DMS53 (cell line): ENCODE data around the gene GOLGA6L22.
"Not testable (repeated sequence)": the region's sequence is repeated elsewhere in the genome, so short reads cannot be mapped to it uniquely, and the experiment has no call there.

ENCODE experiments used
- DNase-seq: peaks from one replicate; lab custom pipeline; 2025; lab: John Stamatoyannopoulos, UW

GOLGA6L22 gene

GRCh38 chr15:22458603-22459002, at the start of gene GOLGA6L22:
Gene GOLGA6L22 (plus strand): TSS chr15:22458903. CDS start chr15:22458994, 91 bp downstream.
- not testable (repeated sequence) for DNase-seq

- not testable (repeated sequence) for DNase-seq
Measured at GRCh38 chr15:22417288-22417687, 41.4 kb upstream of the GOLGA6L22 start.

GRCh38 chr15:22417795-22418194, 40.9 kb upstream of the GOLGA6L22 start:
- DNase-seq: not testable (repeated sequence)

DNA sequence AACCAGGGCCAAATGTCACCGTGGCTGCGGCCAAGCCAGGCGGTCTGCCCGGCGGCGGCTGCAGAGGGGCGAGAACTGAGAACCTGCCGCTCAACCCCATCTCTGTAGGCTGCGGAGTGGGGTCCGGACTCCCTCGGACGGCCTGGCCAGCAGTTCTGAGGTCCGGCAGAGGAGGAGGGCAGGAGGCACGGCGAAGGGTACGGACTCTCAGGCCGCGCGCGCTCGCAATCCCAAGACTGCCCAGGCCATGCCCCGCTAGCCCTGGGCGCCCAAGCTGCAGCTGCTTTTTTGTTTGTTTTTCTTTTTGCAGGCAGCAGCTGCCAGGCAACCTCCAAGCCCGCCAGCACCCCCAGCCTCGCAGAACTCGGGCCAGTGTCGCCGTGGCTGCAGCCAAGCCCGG, 40.5 kb upstream of the GOLGA6L22 start:
- not testable (repeated sequence) for DNase-seq

DNA sequence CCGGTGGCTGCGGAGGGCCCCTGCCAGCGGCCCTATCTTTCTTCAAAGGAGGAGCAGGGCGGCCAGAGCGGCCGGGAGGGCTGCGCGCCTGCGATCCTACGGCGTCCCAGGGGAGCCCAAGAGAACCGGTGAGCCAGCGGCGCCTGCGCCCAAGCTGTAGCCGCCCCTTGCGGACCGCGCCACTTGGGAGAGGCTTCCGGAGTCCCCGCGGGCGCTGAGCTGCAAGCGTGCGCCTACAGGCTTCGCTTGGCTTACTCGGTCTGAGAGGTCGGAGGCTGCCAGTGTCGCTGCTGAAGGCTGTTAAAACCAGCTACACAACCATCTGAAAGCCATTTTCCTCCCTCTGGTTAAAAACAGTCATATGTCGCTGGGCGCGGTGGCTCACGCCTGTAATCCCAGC, 40.0 kb upstream of the GOLGA6L22 start:
- DNase-seq: not testable (repeated sequence)

GRCh38 chr15:22420340-22420739, 38.4 kb upstream of the GOLGA6L22 start:
- not testable (repeated sequence) for DNase-seq

- not testable (repeated sequence) for DNase-seq
Measured at GRCh38 chr15:22429426-22429825, 29.3 kb upstream of the GOLGA6L22 start.

DNA sequence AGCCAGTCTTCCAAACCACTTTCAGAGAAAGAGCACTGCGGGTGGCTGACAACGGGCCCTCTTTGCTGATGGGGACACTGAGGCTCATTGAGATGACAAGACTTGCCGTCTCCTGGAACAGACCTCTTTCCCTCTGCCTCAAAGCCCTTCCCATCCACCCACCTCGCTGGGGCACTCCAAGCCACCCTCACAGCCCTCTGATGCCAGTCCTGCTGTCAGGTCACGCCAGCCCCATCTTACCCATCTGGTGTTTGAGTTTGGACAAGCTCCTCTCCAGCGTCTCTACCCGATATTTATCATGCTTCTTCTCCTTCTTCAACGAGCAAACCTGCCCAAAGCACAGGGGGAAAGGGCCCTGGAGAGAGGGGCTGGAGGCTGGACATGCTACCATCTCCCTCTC, 27.0 kb upstream of the GOLGA6L22 start:
- DNase-seq: not testable (repeated sequence)

- not testable (repeated sequence) for DNase-seq
Measured at GRCh38 chr15:22494490-22495113, 35.9 kb downstream of the GOLGA6L22 start.

DNA sequence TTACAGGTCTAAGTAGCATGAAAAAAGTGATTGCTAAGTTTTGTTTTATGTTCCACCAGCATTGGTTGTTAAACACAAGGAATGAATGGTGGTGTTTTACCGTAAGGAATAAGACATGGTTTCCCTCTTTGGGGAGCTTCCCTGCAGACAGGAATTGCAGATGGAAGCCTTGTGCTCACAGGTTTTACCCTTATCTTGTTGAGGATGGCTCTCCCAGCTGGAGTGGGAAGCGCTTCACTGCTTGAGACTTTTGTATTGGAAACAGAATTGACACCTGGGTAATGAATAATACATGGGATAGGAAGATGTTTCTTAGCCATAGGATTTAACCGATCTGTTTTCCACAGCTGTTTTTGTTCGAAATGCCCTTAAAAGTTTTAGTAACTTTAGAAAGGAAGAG, 38.5 kb downstream of the GOLGA6L22 start:
- not testable (repeated sequence) for DNase-seq

DNA sequence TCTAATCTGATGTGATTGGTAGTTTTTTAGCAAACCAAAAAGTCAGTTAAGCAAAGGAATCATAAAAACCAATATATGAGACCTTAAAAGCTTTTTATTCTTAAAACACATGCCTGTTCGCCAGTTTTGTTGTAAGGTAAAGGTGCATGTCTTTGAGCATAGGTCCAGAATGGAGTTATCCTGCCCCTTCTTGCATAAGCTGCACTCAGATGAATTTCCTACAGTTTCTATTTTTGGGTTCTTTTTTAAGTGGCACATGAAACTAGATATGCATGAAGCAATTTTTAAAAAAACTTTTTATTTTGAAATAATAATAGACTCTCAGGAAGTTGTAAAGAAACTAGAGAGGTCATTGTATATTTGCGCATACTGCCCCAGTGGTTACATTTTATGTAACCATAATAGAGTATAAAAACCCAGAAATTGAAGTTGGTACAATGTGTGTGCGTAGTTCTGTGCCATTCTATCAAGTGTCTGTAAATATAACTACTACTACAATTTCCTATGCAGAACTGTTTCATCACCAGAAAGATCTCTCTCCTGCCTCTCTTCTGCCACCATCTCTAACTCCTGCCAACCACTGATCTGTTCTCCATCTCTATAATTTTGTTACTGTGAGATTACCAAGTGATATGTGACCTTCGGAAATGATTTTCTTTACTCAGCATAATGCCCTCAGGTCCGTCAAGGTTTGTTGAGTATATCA, 39.7 kb downstream of the GOLGA6L22 start:
- not testable (repeated sequence) for DNase-seq

DNA sequence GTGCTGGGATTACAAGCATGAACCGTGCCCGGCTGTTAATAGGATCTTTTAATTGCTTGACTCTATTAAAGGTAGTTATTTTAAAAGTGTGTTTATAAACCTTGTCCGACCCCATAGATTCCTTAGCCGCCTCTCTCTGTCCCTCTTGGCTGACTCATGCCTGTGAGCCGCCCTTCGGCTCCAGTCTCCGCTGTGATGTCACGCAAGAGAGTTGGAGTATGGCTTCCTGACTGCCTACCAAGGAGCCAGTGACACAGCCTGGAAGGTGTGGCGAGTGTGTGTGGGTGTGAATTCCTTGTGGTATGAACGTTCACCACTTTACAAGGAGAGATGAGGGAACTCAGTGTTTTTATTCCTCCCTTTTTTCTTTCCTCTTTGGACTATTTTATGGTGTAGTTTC, 43.6 kb downstream of the GOLGA6L22 start:
- not testable (repeated sequence) for DNase-seq

- not testable (repeated sequence) for DNase-seq
Measured at GRCh38 chr15:22506959-22507358, 48.3 kb downstream of the GOLGA6L22 start.

- DNase-seq: not testable (repeated sequence)
Measured at GRCh38 chr15:22516140-22516539, 57.4 kb downstream of the GOLGA6L22 start.
